ENCODE data around the gene REV3L. TPM values are rescaled to one million over a fixed set of nuclear protein-coding genes. Genes with fewer than 3 reads are reported as not detected.

Gene REV3L
- total RNA-seq, 1 experiment from 2014 or later, result 12.8 TPM

GRCh38 chr6:111274593-111275217, 208.3 kb downstream of the REV3L start:
- intact Hi-C loops (cut with micrococcal nuclease), result no loop called here
- CTCF ChIA-PET, result no interaction called here

DNA sequence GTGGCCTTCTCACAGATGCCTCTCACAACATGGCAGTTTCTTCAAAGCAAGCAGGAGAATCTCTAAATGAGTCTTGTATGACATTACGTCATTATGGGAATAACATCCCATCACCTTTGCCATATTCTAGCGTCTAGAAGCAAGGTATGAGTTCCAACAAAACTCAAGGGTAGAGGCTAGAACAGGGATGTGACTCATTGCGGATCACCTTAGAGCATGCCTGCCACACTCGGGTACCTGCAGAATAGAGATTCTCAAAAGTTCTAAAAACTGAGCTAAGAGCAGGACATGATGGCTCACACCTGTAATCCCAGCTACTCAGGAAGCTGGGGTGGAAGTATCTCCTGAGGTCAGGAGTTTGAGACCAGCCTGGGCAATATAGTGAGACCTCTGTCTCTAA, 212.9 kb downstream of the REV3L start:
- H3K4me1 ChIP-seq (ENCODE audit: control insufficient read depth in 1 of 2, insufficient read depth in 2 of 2, low read length in 2 of 2), result no peaks in the 10 kb centered on the region
- TF ChIP-seq SRF (IDR thresholded peaks at IDR 0.05; ENCODE audit: low read depth) (no peak), SIN3A (IDR thresholded peaks at IDR 0.05; ENCODE audit: low read depth) (no peak), SP1 (IDR thresholded peaks at IDR 0.05; ENCODE audit: low read depth) (no peak)
- peaks cover 0 to 7% of the 10 kb centered on the region in 2 experiments; a peak in 2 of 4 replicates for H3K9me3 ChIP-seq (ENCODE audit: control insufficient read depth in 1 of 2, insufficient read depth in 1 of 2, low read depth in 1 of 2, low read length in 2 of 2)
- no peak overlapping the region for H3K4me2 ChIP-seq (ENCODE audit: low read length)
- H3K4me3 ChIP-seq (replicated peaks in 1 of 2; ENCODE audit: low read depth in 1 of 2, low read length in 2 of 2), result no peak overlapping the region
- ATAC-seq (no peak), DNase-seq (ENCODE audit: low read depth, low spot score) (no peak)
- no peak overlapping the region for H3K27ac ChIP-seq (ENCODE audit: low read depth, low read length)
- ChIA-PET RAD21 (ENCODE audit: low non-redundant PET in 1 of 2, low total read pairs in 2 of 2, uncharacterized antibody in 2 of 2, unreplicated experiment in 2 of 2) (no interaction called here), CTCF (no interaction called here), POLR2A (no interaction called here)
- H3K9ac ChIP-seq (ENCODE audit: low read length), result no peak overlapping the region
- no TSS peak for BruUV-seq (replicated peaks)
- peaks cover 14 to 16% of the 10 kb centered on the region in 2 experiments for H3K36me3 ChIP-seq (ENCODE audit: control insufficient read depth in 1 of 2, insufficient read depth in 2 of 2, low read length in 2 of 2)
- no peaks in the 10 kb centered on the region for H4K20me1 ChIP-seq (ENCODE audit: insufficient read depth)
- intact Hi-C loops (cut with micrococcal nuclease), result no loop called here
- no peaks in the 10 kb centered on the region for H3K27me3 ChIP-seq (ENCODE audit: insufficient read depth, low read length)
- no peaks in the 10 kb centered on the region for H3K9me2 ChIP-seq (ENCODE audit: insufficient read depth)
- no peak overlapping the region for H2AFZ ChIP-seq (ENCODE audit: low read depth, low read length, poor library complexity, severe bottlenecking)
- peaks cover 3% of the 10 kb centered on the region; the same call in 1 of the 2 replicates for H3K79me2 ChIP-seq (ENCODE audit: insufficient read depth, low read length)

More at GRCh38 chr6:111274593-111275217, 208.3 kb downstream of the REV3L start:
- Histone ChIP-seq H3K4me3 (replicated peaks in 1 of 2; ENCODE audit: low read depth in 1 of 2, low read length in 2 of 2) (no peak overlapping the region), H3K27ac (ENCODE audit: low read depth, low read length) (no peak overlapping the region), H3K4me1 (ENCODE audit: control insufficient read depth in 1 of 2, insufficient read depth in 2 of 2, low read length in 2 of 2) (no peaks in the 10 kb centered on the region), H3K36me3 (ENCODE audit: control insufficient read depth in 1 of 2, insufficient read depth in 2 of 2, low read length in 2 of 2) (peaks cover 7 to 17% of the 10 kb centered on the region in 2 experiments; a peak in 3 of 4 replicates), H3K9me3 (ENCODE audit: control insufficient read depth in 1 of 2, insufficient read depth in 1 of 2, low read depth in 1 of 2, low read length in 2 of 2) (peaks cover 0 to 7% of the 10 kb centered on the region in 2 experiments; a peak in 2 of 4 replicates), H3K9ac (ENCODE audit: low read length) (no peak overlapping the region), H3K79me2 (ENCODE audit: insufficient read depth, low read length) (peaks cover 3% of the 10 kb centered on the region; the same call in 1 of the 2 replicates), H3K4me2 (ENCODE audit: low read length) (no peak overlapping the region), H2AFZ (ENCODE audit: low read depth, low read length, poor library complexity, severe bottlenecking) (no peak overlapping the region), H4K20me1 (ENCODE audit: insufficient read depth) (no peaks in the 10 kb centered on the region), H3K27me3 (ENCODE audit: insufficient read depth, low read length) (no peaks in the 10 kb centered on the region), H3K9me2 (ENCODE audit: insufficient read depth) (no peaks in the 10 kb centered on the region)
- no TSS peak for BruUV-seq (replicated peaks)
- TF ChIP-seq ZNF274 (IDR thresholded peaks at IDR 0.05; ENCODE audit: low read depth, low read length), result no peak
- TF ChIP-seq SIN3A (IDR thresholded peaks at IDR 0.05; ENCODE audit: low read depth), result no peak
- no peak for TF ChIP-seq ELF1 (IDR thresholded peaks at IDR 0.05; ENCODE audit: borderline replicate concordance, low read depth)
- no peak for TF ChIP-seq CBX3 (IDR thresholded peaks at IDR 0.05; ENCODE audit: low read depth)
- TF ChIP-seq JUND (IDR thresholded peaks at IDR 0.05), result no peak
- TF ChIP-seq, protein P1, sequence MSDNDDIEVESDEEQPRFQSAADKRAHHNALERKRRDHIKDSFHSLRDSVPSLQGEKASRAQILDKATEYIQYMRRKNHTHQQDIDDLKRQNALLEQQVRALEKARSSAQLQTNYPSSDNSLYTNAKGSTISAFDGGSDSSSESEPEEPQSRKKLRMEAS (IDR thresholded peaks at IDR 0.05), result no peak
- no peak for TF ChIP-seq POLR2A (IDR thresholded peaks at IDR 0.05; ENCODE audit: borderline replicate concordance, extremely low read depth, insufficient read depth, insufficient read length)
- TF ChIP-seq, protein P2, sequence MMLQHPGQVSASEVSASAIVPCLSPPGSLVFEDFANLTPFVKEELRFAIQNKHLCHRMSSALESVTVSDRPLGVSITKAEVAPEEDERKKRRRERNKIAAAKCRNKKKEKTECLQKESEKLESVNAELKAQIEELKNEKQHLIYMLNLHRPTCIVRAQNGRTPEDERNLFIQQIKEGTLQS (IDR thresholded peaks at IDR 0.05), result no peak
- TF ChIP-seq EZH2phosphoT487 (IDR thresholded peaks at IDR 0.05; ENCODE audit: borderline replicate concordance), result no peak
- no peak for DNase-seq (ENCODE audit: low read depth, low spot score)
- no peak for ATAC-seq
- ChIA-PET POLR2A (no interaction called here), RAD21 (ENCODE audit: low non-redundant PET in 1 of 2, low total read pairs in 2 of 2, uncharacterized antibody in 2 of 2, unreplicated experiment in 2 of 2) (interaction anchor here in 1 of 2 experiments (0.6 kb wide), 1 partner anchor 22 kb away, joined by 3 read pairs; no protein-coding TSS in a partner anchor)
